ENCODE data around the gene CEP83.

CEP83 gene

GRCh38 chr12:94304566-94305061 lies 155.1 kb downstream of the CEP83 start:
- DNase-seq: no peak

GRCh38 chr12:94304012-94304411 lies 155.7 kb downstream of the CEP83 start:
- DNase-seq: no peak

- no peak for DNase-seq
These were observed 159.8 kb downstream of the CEP83 start for GRCh38 chr12:94299846-94300245.

GRCh38 chr12:94297876-94298505 lies 161.7 kb downstream of the CEP83 start:
- no peak for DNase-seq

GRCh38 chr12:94297096-94297699 lies 162.5 kb downstream of the CEP83 start:
- no peak for DNase-seq

- no peak for DNase-seq
These were observed 169.3 kb downstream of the CEP83 start for GRCh38 chr12:94290353-94290752.

- DNase-seq: peak; percentile 11
These were observed 170.0 kb downstream of the CEP83 start for GRCh38 chr12:94289461-94290312.

- no peak for DNase-seq
These were observed 172.4 kb downstream of the CEP83 start for GRCh38 chr12:94287245-94287628.

- DNase-seq: no peak
These were observed 173.0 kb downstream of the CEP83 start for GRCh38 chr12:94286583-94287244.

GRCh38 chr12:94285943-94286582 lies 173.6 kb downstream of the CEP83 start:
- no peak for DNase-seq

- DNase-seq: no peak
These were observed 174.8 kb downstream of the CEP83 start for GRCh38 chr12:94284859-94285258.

GRCh38 chr12:94284046-94284445 lies 175.6 kb downstream of the CEP83 start:
- DNase-seq: no peak

- DNase-seq: no peak
These were observed 177.0 kb downstream of the CEP83 start for GRCh38 chr12:94282675-94283074.

GRCh38 chr12:94280063-94280462 lies 179.6 kb downstream of the CEP83 start:
- DNase-seq: no peak

GRCh38 chr12:94277426-94278000 lies 182.2 kb downstream of the CEP83 start:
- DNase-seq: no peak

GRCh38 chr12:94276725-94277124 lies 182.9 kb downstream of the CEP83 start:
- DNase-seq: no peak

GRCh38 chr12:94273272-94273671 lies 186.4 kb downstream of the CEP83 start:
- DNase-seq: no peak

GRCh38 chr12:94272280-94272679 lies 187.4 kb downstream of the CEP83 start:
- DNase-seq: no peak

GRCh38 chr12:94271351-94271750 lies 188.3 kb downstream of the CEP83 start:
- DNase-seq: no peak

- no peak for DNase-seq
These were observed 190.2 kb downstream of the CEP83 start for GRCh38 chr12:94269316-94269999.

- DNase-seq: no peak
These were observed 191.7 kb downstream of the CEP83 start for GRCh38 chr12:94267921-94268471.

GRCh38 chr12:94267537-94267872 lies 192.2 kb downstream of the CEP83 start:
- no peak for DNase-seq

Measured in T1000 (cell line).